Kidney (tissue), 14 donors: ENCODE measurements around the gene OR4B1. TPM values are rescaled to one million over a fixed set of nuclear protein-coding genes. Genes with fewer than 3 reads are reported as not detected.

Experiments used
- DNase-seq, 5 donors: peaks; one replicate each; pipeline ENCODE4 v3.0.0-alpha.2; 2013 to 2020
- FAIRE-seq: peaks from 2 replicates; lab custom pipeline; 2012; peaks lifted over from hg19 to GRCh38; lab: Jason Lieb, UNC
- H3K27ac ChIP-seq, 2 donors: one replicate each; pipeline ENCODE4 v1.7.0; 2013; ENCODE audit warnings: low read depth in 2 of 2, low read length in 2 of 2, inconsistent platforms in 1 of 2
- H3K27me3 ChIP-seq: one replicate; pipeline ENCODE4 v1.7.1; 2013; ENCODE audit warnings: low read length, inconsistent platforms; ENCODE audit not compliant: control insufficient read depth, insufficient read depth
- H3K36me3 ChIP-seq, 3 donors: one replicate each; pipeline versions ENCODE4 v1.7.0 to v1.7.1; 2013; ENCODE audit warnings: low read length in 3 of 3, control low read depth in 1 of 3, inconsistent platforms in 1 of 3; ENCODE audit not compliant: insufficient read depth in 3 of 3, control insufficient read depth in 2 of 3
- H3K4me1 ChIP-seq, 3 donors: one replicate each; pipeline versions ENCODE4 v1.7.0 to v1.7.1; 2013; ENCODE audit warnings: low read length in 3 of 3, inconsistent platforms in 1 of 3, low read depth in 1 of 3; ENCODE audit not compliant: control insufficient read depth in 2 of 3, insufficient read depth in 2 of 3
- H3K4me3 ChIP-seq, 3 donors: one replicate each; pipeline versions ENCODE4 v1.7.0 to v1.8.1; 2013; ENCODE audit warnings: low read length in 3 of 3, control low read depth in 1 of 3, inconsistent platforms in 1 of 3
- H3K9ac ChIP-seq, 3 donors: one replicate each; pipeline versions ENCODE4 v1.7.0 to v1.7.1; 2013; ENCODE audit warnings: low read length in 3 of 3, control low read depth in 1 of 3, inconsistent platforms in 1 of 3
- H3K9me3 ChIP-seq, 3 donors: one replicate each; pipeline versions ENCODE4 v1.7.0 to v1.7.1; 2013; ENCODE audit warnings: low read length in 3 of 3, control low read depth in 1 of 3, inconsistent platforms in 1 of 3; ENCODE audit not compliant: control insufficient read depth in 2 of 3, insufficient read depth in 1 of 3
- CTCF ChIP-seq: IDR thresholded peaks from 3 replicates; pipeline ENCODE4 v1.5.1; 2012; ENCODE audit warnings: mild to moderate bottlenecking, moderate library complexity, borderline replicate concordance; ENCODE audit not compliant: insufficient read depth; ENCODE audit errors: extremely low read depth
- intact Hi-C: fragments of 100-400 bp; cut with DNase I; formaldehyde crosslinking; loops from one replicate; pipeline ENCODE4 v1.11.1; 2022
- polyA plus RNA-seq: library from polyadenylated mRNA; stranded (reverse); fragments of 350-450 nt; fragmentation: Illumina TruSeq; extraction: RNeasy Lipid Tissue Mini Kit (QIAGEN cat#74804); gene quantifications from one replicate; pipeline ENCODE4 v1.2.3, GENCODE V29; 2014; ENCODE audit warnings: low read depth, low replicate concordance; ENCODE audit not compliant: insufficient read depth
- total RNA-seq: library from RNA; stranded (reverse); fragmentation: NEBNext Ultra II Directional; extraction: Animal tissue kit (Norgen Biotek cat#: 25700); gene quantifications from one replicate; pipeline ENCODE4 v1.2.1, GENCODE V29; 2021
- donor health status: control.
- donor health status: control.
- donor health status: control.
- donor health status: control.
- donor health status: control.
- donor health status: DM: yes; HTN: yes; CAD: no.
- donor health status: Normal renal cell carcinoma (clear cell type).

Gene OR4B1
- total and polyA plus RNA-seq, 2 donors from 2014 or later, result not detected

GRCh38 chr11:48172818-48173609 lies 43.6 kb upstream of the OR4B1 start:
- H3K4me3 ChIP-seq, result no peak overlapping the region
- no peaks in the 10 kb centered on the region for H3K36me3 ChIP-seq
- H3K4me1 ChIP-seq, result no peaks in the 10 kb centered on the region
- FAIRE-seq (no peak), DNase-seq (peak; percentile 68 to 79 (median 77))
- TF ChIP-seq CTCF, result peak; percentile 73
- no peaks in the 10 kb centered on the region for H3K9me3 ChIP-seq
- H3K9ac ChIP-seq, result no peak overlapping the region
- H3K27me3 ChIP-seq, result no peaks in the 10 kb centered on the region
- intact Hi-C loops, result no loop called here
- H3K27ac ChIP-seq, result no peak overlapping the region

DNA sequence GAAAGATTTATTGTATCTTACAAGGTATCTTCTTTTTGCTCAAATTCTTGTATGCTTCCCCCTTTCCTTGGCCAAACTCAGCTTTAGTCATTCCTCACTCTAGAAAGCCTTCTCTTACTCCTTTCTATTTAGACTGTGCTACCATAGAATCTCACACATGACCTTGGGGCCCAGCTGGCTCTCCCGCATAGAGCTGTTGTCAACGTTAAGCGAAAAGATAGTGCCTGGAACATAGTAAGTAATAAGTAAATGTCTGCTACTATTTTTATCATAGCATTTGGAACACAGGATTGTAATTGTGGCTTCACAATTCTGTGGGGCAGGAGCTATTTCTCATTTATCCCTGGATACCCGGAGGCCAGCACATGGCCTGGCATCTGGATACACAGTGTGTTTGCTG lies 38.9 kb upstream of the OR4B1 start:
- no peaks in the 10 kb centered on the region for H3K4me1 ChIP-seq
- no peak for FAIRE-seq

DNA sequence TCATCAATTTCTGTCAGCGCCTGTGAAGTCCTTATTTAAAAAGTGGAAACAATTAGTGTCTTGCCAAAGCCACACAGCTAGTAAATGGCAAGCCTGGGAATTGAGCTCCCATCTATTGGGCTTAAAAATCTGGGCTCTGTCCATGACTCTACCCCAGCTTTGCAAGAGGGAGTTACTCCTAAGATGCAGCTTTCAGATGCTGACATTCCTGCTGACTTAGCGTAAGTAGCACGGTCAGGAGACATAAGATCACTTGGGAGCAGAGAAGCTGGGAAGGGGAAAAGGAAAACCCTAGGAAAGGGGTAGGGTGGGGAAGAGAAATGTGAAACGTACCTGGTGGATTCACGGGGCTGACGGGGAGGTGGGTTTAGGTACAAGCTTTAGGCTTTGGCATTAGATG lies 36.0 kb upstream of the OR4B1 start:
- H3K4me1 ChIP-seq, result no peaks in the 10 kb centered on the region
- no peaks in the 10 kb centered on the region for H3K9me3 ChIP-seq
- intact Hi-C loops, result no loop called here
- H3K36me3 ChIP-seq, result no peaks in the 10 kb centered on the region
- no peak overlapping the region for H3K9ac ChIP-seq
- DNase-seq (no peak), FAIRE-seq (no peak)
- no peak overlapping the region for H3K27ac ChIP-seq
- no peaks in the 10 kb centered on the region for H3K27me3 ChIP-seq
- TF ChIP-seq CTCF, result no peak
- no peak overlapping the region for H3K4me3 ChIP-seq

More for the DNA sequence above, 38.9 kb upstream of the OR4B1 start:
- no peaks in the 10 kb centered on the region for H3K9me3 ChIP-seq
- no peak for DNase-seq
- H3K27ac ChIP-seq, result no peak overlapping the region
- H3K4me3 ChIP-seq, result no peak overlapping the region
- no peaks in the 10 kb centered on the region for H3K27me3 ChIP-seq
- TF ChIP-seq CTCF, result no peak
- H3K9ac ChIP-seq, result no peak overlapping the region
- H3K36me3 ChIP-seq, result no peaks in the 10 kb centered on the region
- intact Hi-C loops, result no loop called here
